Measurements from ENCODE around the gene BYSL.
A peak's percentile ranks its signal among the peaks of the same experiment; 100 is the strongest.

Gene BYSL

GRCh38 chr6:41966214-41966920 is 45.1 kb downstream of the BYSL start:
- ATAC-seq (replicated peaks), result no peak
- H3K9me3 Mint-ChIP-seq, result peaks cover 0 to 5% of the 10 kb centered on the region in 2 donors
- no peaks in the 10 kb centered on the region for H3K27me3 Mint-ChIP-seq
- no peak overlapping the region for H3K27ac Mint-ChIP-seq
- H3K4me3 Mint-ChIP-seq, result no peak overlapping the region
- no peak for DNase-seq
- peaks cover 37 to 56% of the 10 kb centered on the region in 2 donors for H3K4me1 Mint-ChIP-seq
- H3K36me3 Mint-ChIP-seq, result peaks cover 4 to 10% of the 10 kb centered on the region in 2 donors

- H3K9me3 Mint-ChIP-seq, result no peaks in the 10 kb centered on the region
- H3K4me1 Mint-ChIP-seq, result peaks cover 31 to 52% of the 10 kb centered on the region in 2 donors
- no peak overlapping the region for H3K4me3 Mint-ChIP-seq
- peaks cover 0 to 5% of the 10 kb centered on the region in 2 donors for H3K36me3 Mint-ChIP-seq
- H3K27me3 Mint-ChIP-seq, result no peaks in the 10 kb centered on the region
- no peak overlapping the region for H3K27ac Mint-ChIP-seq
- ATAC-seq (replicated peaks) (no peak), DNase-seq (no peak)
Measured at GRCh38 chr6:41966961-41967311, 45.6 kb downstream of the BYSL start.

DNA sequence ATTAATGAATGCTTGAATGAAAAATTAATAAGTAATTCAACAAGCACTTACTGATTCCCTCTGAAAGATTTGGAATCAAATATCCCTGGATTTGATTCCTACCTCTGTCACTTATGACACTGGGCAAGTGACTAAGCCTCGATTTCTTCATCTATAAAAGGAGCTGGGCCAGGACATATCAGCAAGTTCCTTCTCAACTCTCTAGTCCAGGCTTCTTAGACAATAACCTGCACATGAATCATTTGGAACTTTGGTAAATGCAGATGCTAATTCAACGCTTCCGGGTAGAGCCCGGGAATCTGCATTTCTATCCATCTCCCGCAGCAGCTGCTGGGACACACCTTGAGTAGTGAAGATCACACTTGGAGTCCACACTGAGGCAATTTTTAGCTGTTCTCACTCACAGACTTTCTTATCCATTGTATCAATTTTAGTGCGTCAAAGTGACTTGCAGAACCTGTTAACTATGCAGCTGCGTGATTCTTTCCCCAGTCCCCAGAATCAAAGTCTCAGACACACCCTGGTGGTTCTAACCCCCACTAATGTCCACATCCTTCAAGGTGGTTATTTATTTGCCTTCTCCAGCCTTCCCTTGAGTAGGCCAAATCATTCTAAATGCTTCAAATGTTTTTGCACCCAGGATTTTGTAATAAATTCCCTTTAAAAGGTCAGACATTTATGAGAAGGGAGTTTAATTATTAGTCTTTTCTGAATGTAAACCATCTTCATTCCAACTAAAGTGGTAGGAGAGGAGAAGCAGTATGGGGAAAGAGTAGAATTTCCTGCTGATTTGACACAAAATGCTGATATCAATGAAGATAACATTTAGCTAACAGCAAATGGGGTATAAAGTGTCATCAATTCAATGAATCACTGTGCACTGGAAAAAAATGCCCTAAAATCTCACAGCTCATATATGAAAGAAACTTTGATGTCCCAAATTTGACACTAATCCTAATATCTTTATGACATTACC is 46.3 kb downstream of the BYSL start:
- peak overlapping the region; percentile 7 for H3K27ac Mint-ChIP-seq
- no peaks in the 10 kb centered on the region for H3K9me3 Mint-ChIP-seq
- no peak for ATAC-seq (replicated peaks)
- DNase-seq, result no peak
- H3K4me3 Mint-ChIP-seq, result no peak overlapping the region
- H3K27me3 Mint-ChIP-seq, result no peaks in the 10 kb centered on the region
- H3K36me3 Mint-ChIP-seq, result peaks cover 0 to 4% of the 10 kb centered on the region in 2 donors
- H3K4me1 Mint-ChIP-seq, result peaks cover 35 to 56% of the 10 kb centered on the region in 2 donors

GRCh38 chr6:41970436-41970846 is 49.1 kb downstream of the BYSL start:
- H3K9me3 Mint-ChIP-seq, result no peaks in the 10 kb centered on the region
- DNase-seq (no peak), ATAC-seq (replicated peaks) (peak; percentile 65 to 68)
- no peaks in the 10 kb centered on the region for H3K36me3 Mint-ChIP-seq
- H3K4me1 Mint-ChIP-seq, result peaks cover 34 to 58% of the 10 kb centered on the region in 2 donors
- H3K27ac Mint-ChIP-seq, result peak overlapping the region; percentile 89
- H3K27me3 Mint-ChIP-seq, result no peaks in the 10 kb centered on the region
- peak overlapping the region in 1 of 2 donors; percentile 53 for H3K4me3 Mint-ChIP-seq

- Mint-ChIP-seq H3K27me3 (no peaks in the 10 kb centered on the region), H3K9me3 (no peaks in the 10 kb centered on the region), H3K4me3 (no peak overlapping the region), H3K36me3 (no peaks in the 10 kb centered on the region), H3K27ac (no peak overlapping the region), H3K4me1 (peaks cover 46 to 71% of the 10 kb centered on the region in 2 donors)
- ATAC-seq (replicated peaks) (no peak), DNase-seq (no peak)
Measured at GRCh38 chr6:41972826-41973225, 51.5 kb downstream of the BYSL start.

GRCh38 chr6:41974281-41974825 is 53.1 kb downstream of the BYSL start:
- H3K36me3 Mint-ChIP-seq, result no peaks in the 10 kb centered on the region
- peak in 1 of 2 donors; percentile 5 for ATAC-seq (replicated peaks)
- H3K4me3 Mint-ChIP-seq, result peak overlapping the region; percentile 29 to 44
- no peak for DNase-seq
- peaks cover 46 to 79% of the 10 kb centered on the region in 2 donors for H3K4me1 Mint-ChIP-seq
- H3K27me3 Mint-ChIP-seq, result no peaks in the 10 kb centered on the region
- H3K9me3 Mint-ChIP-seq, result no peaks in the 10 kb centered on the region
- peak overlapping the region; percentile 94 for H3K27ac Mint-ChIP-seq

- Mint-ChIP-seq H3K4me3 (peak overlapping the region in 1 of 2 donors; percentile 45), H3K27me3 (no peaks in the 10 kb centered on the region), H3K9me3 (no peaks in the 10 kb centered on the region), H3K4me1 (peaks cover 49 to 85% of the 10 kb centered on the region in 2 donors), H3K27ac (peak overlapping the region; percentile 94), H3K36me3 (no peaks in the 10 kb centered on the region)
- DNase-seq, result no peak
- no peak for ATAC-seq (replicated peaks)
Measured at GRCh38 chr6:41975276-41975675, 54.0 kb downstream of the BYSL start.

GRCh38 chr6:41976794-41977484 is 55.6 kb downstream of the BYSL start:
- peak overlapping the region; percentile 48 to 53 for H3K4me3 Mint-ChIP-seq
- peak; percentile 60 for DNase-seq
- H3K4me1 Mint-ChIP-seq, result peaks cover 44 to 83% of the 10 kb centered on the region in 2 donors
- H3K36me3 Mint-ChIP-seq, result no peaks in the 10 kb centered on the region
- no peaks in the 10 kb centered on the region for H3K27me3 Mint-ChIP-seq
- peak; percentile 92 to 93 for ATAC-seq (replicated peaks)
- no peaks in the 10 kb centered on the region for H3K9me3 Mint-ChIP-seq
- peak overlapping the region; percentile 94 for H3K27ac Mint-ChIP-seq

All from stimulated activated naive B cell treated with anti-CD40 and anti-IgM and Interleukin-4, amounts not matched to agents 10 μg/mL and 1 μg/mL and 100 μg/mL, for 72 hours (primary cell).